Measurements from ENCODE around the gene SOWAHC.

The SOWAHC gene

DNA sequence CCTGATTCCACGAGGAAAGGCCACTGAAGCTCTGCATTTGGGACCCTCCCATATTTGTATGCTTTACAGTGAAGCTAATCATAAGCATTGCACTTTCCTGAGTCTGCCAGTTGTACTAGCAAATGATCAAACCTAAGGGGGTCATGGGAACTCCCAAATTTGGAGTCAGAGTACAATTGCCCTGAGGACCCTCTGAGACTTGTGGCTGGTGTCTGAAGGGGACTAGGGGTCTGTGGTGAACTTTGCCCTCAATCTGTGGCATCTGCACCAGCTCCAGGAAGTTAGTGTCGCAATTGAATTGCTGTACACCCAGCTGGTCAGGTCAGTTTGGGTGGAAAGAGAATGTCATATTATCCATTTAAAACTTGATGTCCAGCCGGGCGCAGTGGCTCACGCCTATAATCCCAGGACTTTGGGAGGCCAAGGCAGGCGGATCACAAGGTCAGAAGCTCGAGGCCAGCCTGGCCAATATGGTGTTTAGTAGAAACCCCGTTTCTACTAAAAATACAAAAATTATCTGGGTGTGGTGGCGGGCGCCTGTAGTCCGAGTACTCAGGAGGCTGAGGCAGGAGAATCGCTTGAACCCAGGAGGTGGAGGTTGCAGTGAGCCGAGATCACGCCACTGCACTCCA, 18.1 kb downstream of the SOWAHC start:
- H3K27ac Mint-ChIP-seq = no peak overlapping the region
- peaks cover 15% of the 10 kb centered on the region for H3K4me1 Mint-ChIP-seq
- no peak overlapping the region for H3K4me3 Mint-ChIP-seq

DNA sequence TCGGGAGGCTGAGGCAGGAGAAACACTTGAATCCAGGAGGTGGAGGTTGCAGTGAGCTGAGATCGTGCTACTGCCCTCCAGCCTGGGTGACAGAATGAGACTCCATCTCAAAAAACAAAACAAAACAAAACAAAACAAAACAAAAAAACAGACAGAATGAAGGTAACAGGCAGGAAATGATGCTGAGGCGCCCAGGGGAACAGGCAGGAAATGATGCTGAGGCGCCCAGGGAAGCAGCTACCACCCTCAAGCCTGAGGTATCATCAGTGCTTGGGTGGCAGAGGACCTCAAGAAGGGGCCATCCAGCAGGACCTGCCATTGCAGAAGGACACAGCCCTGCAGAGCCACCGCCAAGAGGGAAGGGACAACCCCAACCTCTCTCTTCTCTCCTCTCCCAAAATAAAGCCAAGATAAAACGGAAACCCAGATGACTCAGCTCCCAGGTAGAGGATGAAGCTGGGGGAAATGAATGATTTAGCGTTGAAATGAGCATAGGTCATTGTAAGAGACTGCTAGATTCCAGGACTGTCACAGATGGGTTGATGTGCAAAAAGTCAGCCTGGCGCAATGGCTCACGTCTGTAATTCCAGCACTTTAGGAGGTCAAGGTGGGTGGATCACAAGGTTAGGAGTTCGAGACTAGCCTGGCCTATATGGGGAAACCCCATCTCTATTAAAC, 19.3 kb downstream of the SOWAHC start:
- DNase-seq = no peak
- Mint-ChIP-seq H3K27me3 (ENCODE audit: low read depth, poor library complexity) (peaks cover 10% of the 10 kb centered on the region), H3K36me3 (ENCODE audit: low read depth) (no peaks in the 10 kb centered on the region), H3K9me3 (no peaks in the 10 kb centered on the region), H3K4me1 (peaks cover 15% of the 10 kb centered on the region), H3K4me3 (no peak overlapping the region), H3K27ac (no peak overlapping the region)
- TF ChIP-seq CTCF (IDR thresholded peaks at IDR 0.05) = no peak

More for the DNA sequence above, 18.1 kb downstream of the SOWAHC start:
- Mint-ChIP-seq H3K36me3 (ENCODE audit: low read depth) (no peaks in the 10 kb centered on the region), H3K9me3 (no peaks in the 10 kb centered on the region), H3K27me3 (ENCODE audit: low read depth, poor library complexity) (peaks cover 18% of the 10 kb centered on the region)
- no peak for TF ChIP-seq CTCF (IDR thresholded peaks at IDR 0.05)
- no peak for DNase-seq

DNA sequence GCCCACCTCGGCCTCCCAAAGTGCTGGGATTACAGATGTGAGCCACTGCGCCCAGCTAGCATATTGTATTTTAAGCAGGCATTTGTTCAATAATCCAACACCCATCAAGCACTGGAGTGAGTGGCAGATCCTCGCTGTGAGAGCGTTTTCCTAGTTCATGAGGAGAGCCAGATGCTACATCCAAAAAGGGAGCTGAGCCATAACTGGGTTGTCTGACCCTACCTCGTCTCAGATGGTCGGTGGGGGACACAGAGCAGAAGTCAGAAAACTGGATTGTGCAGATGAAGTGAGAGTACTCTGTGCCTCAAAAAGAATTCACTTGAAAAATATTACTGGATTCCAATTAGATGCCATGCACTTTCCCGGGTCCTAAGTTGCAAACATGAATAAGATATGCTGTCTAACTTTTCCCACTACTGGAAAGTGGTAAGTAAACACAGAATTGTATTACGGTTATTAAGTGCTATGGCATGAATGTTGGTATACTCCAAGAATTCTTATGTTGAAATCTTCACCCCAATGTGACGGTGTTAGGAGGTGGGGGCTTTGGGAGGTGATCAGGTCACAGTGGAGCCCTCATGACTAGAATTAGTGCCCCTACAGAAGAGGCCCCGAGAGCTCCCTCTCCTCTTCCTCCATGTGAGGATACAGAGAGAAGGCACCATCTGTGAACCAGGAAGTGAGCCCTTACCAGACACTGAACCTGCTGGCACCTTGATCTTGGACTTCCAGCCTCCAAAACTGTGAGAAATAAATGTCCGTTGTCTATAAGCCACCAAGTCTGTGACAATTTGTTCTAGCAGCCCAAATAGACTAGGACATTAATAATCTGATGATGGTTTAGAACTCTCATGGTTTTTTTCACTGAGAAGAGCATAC, 21.5 kb downstream of the SOWAHC start:
- peaks cover 14% of the 10 kb centered on the region for H3K27me3 Mint-ChIP-seq (ENCODE audit: low read depth, poor library complexity)

DNA sequence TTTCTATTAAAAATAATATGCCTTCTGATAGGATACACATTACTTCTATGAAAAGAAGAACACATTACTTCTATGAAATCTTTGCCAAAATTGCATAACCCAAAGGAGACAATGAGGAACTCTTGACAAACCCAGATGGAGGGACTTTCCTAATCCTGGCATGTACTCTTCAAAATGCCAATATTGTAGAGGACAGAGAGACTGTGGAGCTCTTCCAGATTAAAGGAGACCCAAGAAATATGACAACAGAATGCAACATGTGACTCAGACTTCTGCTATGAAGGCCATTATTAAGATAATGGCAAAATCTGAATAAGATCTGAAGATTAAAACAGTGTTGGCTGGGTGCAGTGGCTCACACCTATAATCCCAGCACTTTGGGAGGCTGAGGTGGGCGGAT, 22.2 kb downstream of the SOWAHC start:
- H3K27ac Mint-ChIP-seq = no peak overlapping the region
- H3K4me3 Mint-ChIP-seq = no peak overlapping the region
- H3K9me3 Mint-ChIP-seq = no peaks in the 10 kb centered on the region
- peaks cover 10% of the 10 kb centered on the region for H3K4me1 Mint-ChIP-seq
- H3K36me3 Mint-ChIP-seq (ENCODE audit: low read depth) = no peaks in the 10 kb centered on the region
- peaks cover 19% of the 10 kb centered on the region for H3K27me3 Mint-ChIP-seq (ENCODE audit: low read depth, poor library complexity)
- no peak for TF ChIP-seq CTCF (IDR thresholded peaks at IDR 0.05)
- DNase-seq = no peak

More for the DNA sequence above, 21.5 kb downstream of the SOWAHC start:
- Mint-ChIP-seq H3K27ac (no peak overlapping the region), H3K4me3 (no peak overlapping the region), H3K9me3 (no peaks in the 10 kb centered on the region), H3K4me1 (peaks cover 10% of the 10 kb centered on the region), H3K36me3 (ENCODE audit: low read depth) (no peaks in the 10 kb centered on the region)
- no peak for TF ChIP-seq CTCF (IDR thresholded peaks at IDR 0.05)
- no peak for DNase-seq

DNA sequence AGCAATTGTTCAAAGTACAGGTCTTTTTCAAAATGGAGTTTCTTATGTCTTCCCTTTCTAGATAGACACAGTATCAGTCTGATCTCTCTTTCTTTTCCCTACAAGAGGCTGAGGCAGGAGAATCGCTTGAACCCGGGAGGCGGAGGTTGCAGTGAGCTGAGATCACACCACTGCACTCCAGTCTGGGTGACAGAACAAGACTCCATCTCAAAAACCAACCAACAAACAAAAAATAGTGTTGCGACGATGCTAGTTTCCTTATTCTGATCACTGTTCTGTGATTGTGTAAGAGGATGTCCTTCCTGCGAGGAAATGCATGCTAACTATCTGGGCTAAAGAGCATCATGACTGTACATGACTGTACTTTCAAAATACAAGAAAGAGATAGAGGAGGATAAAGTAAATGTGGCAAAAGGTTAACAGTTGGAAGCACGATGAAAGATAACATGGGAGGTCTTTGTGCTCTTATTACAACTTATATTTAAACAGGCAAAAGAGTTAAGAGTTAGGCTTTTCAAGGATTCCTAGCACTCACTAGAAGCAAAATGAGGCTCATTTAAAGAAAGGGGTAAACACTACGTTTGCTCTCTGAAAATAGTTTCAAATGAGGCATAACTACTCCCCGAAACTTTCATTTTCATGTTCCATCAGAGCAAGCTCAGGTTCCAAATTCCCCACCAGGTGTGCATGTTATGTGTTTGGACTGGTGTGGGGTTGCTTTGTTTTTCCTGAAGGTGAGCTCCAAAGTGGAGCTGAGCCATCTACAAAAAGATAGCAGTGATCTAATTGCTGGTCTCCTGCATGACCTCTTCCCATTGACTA, 23.8 kb downstream of the SOWAHC start:
- Mint-ChIP-seq H3K4me3 (no peak overlapping the region), H3K27ac (no peak overlapping the region), H3K36me3 (ENCODE audit: low read depth) (no peaks in the 10 kb centered on the region), H3K4me1 (peaks cover 10% of the 10 kb centered on the region), H3K27me3 (ENCODE audit: low read depth, poor library complexity) (peaks cover 21% of the 10 kb centered on the region), H3K9me3 (no peaks in the 10 kb centered on the region)
- no peak for TF ChIP-seq CTCF (IDR thresholded peaks at IDR 0.05)
- no peak for DNase-seq

All from nephron progenitor cell (in vitro differentiated cells).